HEK293 (cell line): Measurements from ENCODE around the gene PCCA.

Experiments used
- GLIS1 ChIP-seq: fragments of 450-650 bp; formaldehyde crosslinking; IDR thresholded peaks from 2 replicates; pipeline ENCODE4 v1.5.1; 2016; ENCODE audit warnings: missing biosample characterization, missing genetic modification characterization
- SALL2 ChIP-seq: fragments of 450-650 bp; formaldehyde crosslinking; IDR thresholded peaks from 2 replicates; pipeline ENCODE4 v1.5.0; 2017; ENCODE audit warnings: missing biosample characterization, mild to moderate bottlenecking, missing genetic modification characterization, borderline replicate concordance
- SP2 ChIP-seq: fragments of 450-650 bp; formaldehyde crosslinking; IDR thresholded peaks from 2 replicates; pipeline ENCODE4 v1.5.1; 2016; ENCODE audit warnings: missing biosample characterization, missing genetic modification characterization
- ZBTB17 ChIP-seq: fragments of 450-650 bp; formaldehyde crosslinking; IDR thresholded peaks from 2 replicates; pipeline ENCODE4 v1.5.1; 2016; ENCODE audit warnings: missing biosample characterization, missing genetic modification characterization
- ZBTB21 ChIP-seq: fragments of 450-650 bp; formaldehyde crosslinking; IDR thresholded peaks from 2 replicates; pipeline ENCODE4 v1.5.1; 2017; ENCODE audit warnings: missing biosample characterization, missing genetic modification characterization
- ZFP69B ChIP-seq: fragments of 450-650 bp; formaldehyde crosslinking; IDR thresholded peaks from 2 replicates; pipeline ENCODE4 v1.5.1; 2016; ENCODE audit warnings: missing biosample characterization, missing genetic modification characterization
- ZNF138 ChIP-seq: fragments of 450-650 bp; formaldehyde crosslinking; IDR thresholded peaks from 2 replicates; pipeline ENCODE4 v1.5.1; 2016; ENCODE audit warnings: missing biosample characterization, missing genetic modification characterization, borderline replicate concordance
- ZNF335 ChIP-seq: fragments of 450-650 bp; formaldehyde crosslinking; conservative IDR thresholded peaks from 2 replicates; pipeline ENCODE4 v1.5.1; 2016; ENCODE audit warnings: missing biosample characterization, missing genetic modification characterization
- ZNF423 ChIP-seq: fragments of 450-650 bp; formaldehyde crosslinking; IDR thresholded peaks from 2 replicates; pipeline ENCODE4 v1.5.1; 2016; ENCODE audit warnings: missing biosample characterization, missing genetic modification characterization
- ZNF549 ChIP-seq: fragments of 450-650 bp; IDR thresholded peaks from 2 replicates; pipeline ENCODE4 v1.5.1; 2018; ENCODE audit warnings: missing biosample characterization, missing genetic modification characterization, mild to moderate bottlenecking, inconsistent platforms, moderate library complexity
- ZSCAN30 ChIP-seq: fragments of 450-650 bp; IDR thresholded peaks from 2 replicates; pipeline ENCODE4 v1.5.1; 2018; ENCODE audit warnings: missing biosample characterization, mild to moderate bottlenecking, missing genetic modification characterization, moderate library complexity
- TF ChIP-seq, protein P1 (sequence below): fragments of 450-650 bp; formaldehyde crosslinking; IDR thresholded peaks from 2 replicates; pipeline ENCODE4 v1.5.1; 2016; ENCODE audit warnings: missing biosample characterization, missing genetic modification characterization

DNA sequence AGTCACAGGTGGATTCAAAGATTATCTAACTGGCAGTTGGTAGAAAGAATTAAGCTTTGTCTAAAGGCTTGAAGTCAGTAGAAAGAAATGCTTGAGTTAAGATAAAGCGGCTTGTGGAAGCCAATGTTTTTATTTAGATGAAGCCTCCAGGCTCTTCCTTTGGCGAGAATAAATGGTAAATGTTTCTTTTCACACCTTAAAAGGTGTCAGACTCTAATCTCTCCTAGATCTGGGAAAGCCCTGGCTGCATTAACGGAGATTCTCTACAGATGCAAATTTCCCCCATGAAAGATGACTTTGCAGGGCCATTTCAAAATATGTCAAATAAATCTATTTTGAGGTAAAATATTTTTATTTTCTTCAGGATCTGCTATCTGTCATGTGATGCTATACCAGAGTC lies 37.8 kb upstream of the PCCA start:
- TF ChIP-seq ZNF138 (tag by site-specific recombination) (no peak), ZBTB17 (no peak), ZSCAN30 (tag by site-specific recombination) (no peak), SP2 (tag by site-specific recombination) (no peak), SALL2 (tag by site-specific recombination) (no peak), ZFP69B (tag by site-specific recombination) (no peak), ZNF549 (tag by site-specific recombination) (no peak), GLIS1 (tag by site-specific recombination) (no peak), ZNF423 (tag by site-specific recombination) (no peak), ZBTB21 (tag by site-specific recombination) (no peak), ZNF335 (tag by site-specific recombination) (no peak)
- TF ChIP-seq, protein P1, sequence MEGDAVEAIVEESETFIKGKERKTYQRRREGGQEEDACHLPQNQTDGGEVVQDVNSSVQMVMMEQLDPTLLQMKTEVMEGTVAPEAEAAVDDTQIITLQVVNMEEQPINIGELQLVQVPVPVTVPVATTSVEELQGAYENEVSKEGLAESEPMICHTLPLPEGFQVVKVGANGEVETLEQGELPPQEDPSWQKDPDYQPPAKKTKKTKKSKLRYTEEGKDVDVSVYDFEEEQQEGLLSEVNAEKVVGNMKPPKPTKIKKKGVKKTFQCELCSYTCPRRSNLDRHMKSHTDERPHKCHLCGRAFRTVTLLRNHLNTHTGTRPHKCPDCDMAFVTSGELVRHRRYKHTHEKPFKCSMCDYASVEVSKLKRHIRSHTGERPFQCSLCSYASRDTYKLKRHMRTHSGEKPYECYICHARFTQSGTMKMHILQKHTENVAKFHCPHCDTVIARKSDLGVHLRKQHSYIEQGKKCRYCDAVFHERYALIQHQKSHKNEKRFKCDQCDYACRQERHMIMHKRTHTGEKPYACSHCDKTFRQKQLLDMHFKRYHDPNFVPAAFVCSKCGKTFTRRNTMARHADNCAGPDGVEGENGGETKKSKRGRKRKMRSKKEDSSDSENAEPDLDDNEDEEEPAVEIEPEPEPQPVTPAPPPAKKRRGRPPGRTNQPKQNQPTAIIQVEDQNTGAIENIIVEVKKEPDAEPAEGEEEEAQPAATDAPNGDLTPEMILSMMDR (tag by site-specific recombination) = no peak
